ENCODE results near the gene ERGIC2.
A peak's percentile ranks its signal among the peaks of the same experiment; 100 is the strongest.

ERGIC2 gene

DNA sequence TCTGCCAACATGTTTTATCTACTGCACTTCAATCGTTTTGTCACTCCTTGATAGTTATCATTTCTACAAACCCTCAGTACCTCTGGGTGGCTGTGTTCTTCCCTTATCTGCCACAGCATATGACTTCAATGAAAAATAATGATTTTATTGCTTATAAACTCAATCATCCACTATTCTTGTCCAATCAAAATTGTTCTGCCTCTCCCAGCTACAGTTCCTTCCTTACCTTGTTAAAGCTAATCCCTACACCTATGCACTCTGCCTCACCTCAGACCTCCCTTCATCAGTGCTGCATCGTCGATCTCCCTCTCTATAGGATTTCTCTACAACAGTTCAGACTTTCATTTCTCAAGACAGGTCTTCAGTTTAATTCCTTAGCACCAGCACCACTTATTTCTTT, 58.8 kb downstream of the ERGIC2 start:
- no peak for DNase-seq (ENCODE audit: extremely low read depth, insufficient read length)
- H3K36me3 ChIP-seq (ENCODE audit: control insufficient read depth, insufficient read depth, low read length) = no peaks in the 10 kb centered on the region
- TF ChIP-seq CTCF (IDR thresholded peaks at IDR 0.05; ENCODE audit: insufficient read depth, low read length, poor library complexity, severe bottlenecking) = no peak

DNA sequence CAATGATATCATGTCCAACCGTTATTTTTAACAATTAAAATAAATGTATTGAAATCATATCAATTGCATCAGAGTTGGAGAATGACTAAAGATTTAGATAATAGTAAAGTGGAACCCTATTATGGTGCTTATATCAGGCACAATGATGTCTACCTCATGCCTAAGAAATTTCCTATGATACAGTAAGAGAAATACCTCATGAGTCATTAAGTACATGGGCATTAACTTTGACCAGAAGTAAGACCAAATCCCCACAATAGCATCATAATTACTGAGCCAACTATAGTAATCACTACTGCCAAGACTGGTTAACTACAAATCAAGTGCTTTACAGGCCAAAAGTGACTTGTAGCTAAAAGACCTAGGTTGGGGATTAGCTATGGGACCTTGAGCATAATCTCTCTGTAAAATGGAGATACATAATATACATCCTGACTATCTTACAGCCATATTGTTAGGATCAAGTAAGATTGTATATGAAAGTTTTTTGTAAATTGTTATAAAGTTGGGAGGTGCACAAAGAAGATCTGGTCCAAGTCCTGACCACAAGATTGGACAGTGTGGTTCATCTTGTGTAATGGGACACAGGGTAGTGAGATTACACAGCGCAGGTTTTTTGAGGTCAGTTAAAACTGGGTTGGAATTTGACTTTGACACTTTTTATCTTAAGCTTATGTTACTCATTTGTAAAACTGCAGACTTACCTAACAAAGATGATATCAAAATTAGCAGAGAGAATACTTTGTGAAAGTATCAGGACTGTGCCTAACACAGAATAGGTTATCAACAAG, 60.5 kb downstream of the ERGIC2 start:
- Histone ChIP-seq H3K27me3 (replicated peaks; ENCODE audit: control insufficient read depth, insufficient read depth, low read length) (no peaks in the 10 kb centered on the region), H3K36me3 (ENCODE audit: control insufficient read depth, insufficient read depth, low read length) (no peaks in the 10 kb centered on the region), H3K4me3 (replicated peaks; ENCODE audit: low read depth, low read length) (no peak overlapping the region)
- no peak for DNase-seq (ENCODE audit: extremely low read depth, insufficient read length)
- no peak for TF ChIP-seq CTCF (IDR thresholded peaks at IDR 0.05; ENCODE audit: insufficient read depth, low read length, poor library complexity, severe bottlenecking)

More for the DNA sequence above, 58.8 kb downstream of the ERGIC2 start:
- Histone ChIP-seq H3K27me3 (replicated peaks; ENCODE audit: control insufficient read depth, insufficient read depth, low read length) (no peaks in the 10 kb centered on the region), H3K4me3 (replicated peaks; ENCODE audit: low read depth, low read length) (no peak overlapping the region)

DNA sequence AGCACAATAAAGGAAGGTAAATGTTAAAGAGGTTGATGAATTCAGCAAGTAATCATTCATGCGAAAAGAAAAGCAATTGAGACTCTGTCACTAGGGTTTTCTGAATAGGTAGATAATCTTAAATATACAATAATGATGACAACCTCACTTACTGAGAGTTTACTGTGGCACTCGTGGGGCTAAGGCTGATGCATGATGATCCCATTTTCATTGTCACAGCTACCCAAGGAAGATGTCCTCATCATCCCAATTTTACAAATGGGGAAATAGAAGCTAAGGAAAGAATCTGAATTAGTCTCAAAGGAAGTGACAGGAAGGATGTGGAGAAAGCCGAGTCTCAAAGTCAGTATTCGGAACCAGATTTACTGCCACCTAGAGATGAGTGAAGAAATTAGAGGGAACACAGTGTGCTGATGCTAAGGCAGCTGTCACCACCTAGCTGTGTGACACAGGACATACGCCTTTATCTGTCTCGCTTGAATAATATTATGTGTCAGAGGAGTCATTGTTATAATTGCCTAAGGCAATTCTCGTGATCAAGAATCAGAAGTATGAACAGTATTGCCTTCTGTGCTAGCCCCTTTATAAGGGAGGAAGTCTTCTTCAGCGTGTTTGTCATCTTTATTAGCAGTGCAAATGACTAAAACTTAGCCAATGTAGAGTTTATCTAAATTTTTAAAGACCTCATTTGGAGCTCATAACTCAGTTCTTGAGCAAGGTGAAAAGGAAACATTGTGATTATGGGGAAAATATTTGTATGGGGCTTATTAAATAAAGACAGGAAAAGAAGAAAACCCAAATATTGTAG, 63.2 kb downstream of the ERGIC2 start:
- H3K27me3 ChIP-seq (replicated peaks; ENCODE audit: control insufficient read depth, insufficient read depth, low read length) = no peaks in the 10 kb centered on the region
- DNase-seq (ENCODE audit: extremely low read depth, insufficient read length) = no peak
- H3K4me3 ChIP-seq (replicated peaks; ENCODE audit: low read depth, low read length) = no peak overlapping the region
- no peaks in the 10 kb centered on the region for H3K36me3 ChIP-seq (ENCODE audit: control insufficient read depth, insufficient read depth, low read length)
- peak; percentile 82 for TF ChIP-seq CTCF (IDR thresholded peaks at IDR 0.05; ENCODE audit: insufficient read depth, low read length, poor library complexity, severe bottlenecking)

DNA sequence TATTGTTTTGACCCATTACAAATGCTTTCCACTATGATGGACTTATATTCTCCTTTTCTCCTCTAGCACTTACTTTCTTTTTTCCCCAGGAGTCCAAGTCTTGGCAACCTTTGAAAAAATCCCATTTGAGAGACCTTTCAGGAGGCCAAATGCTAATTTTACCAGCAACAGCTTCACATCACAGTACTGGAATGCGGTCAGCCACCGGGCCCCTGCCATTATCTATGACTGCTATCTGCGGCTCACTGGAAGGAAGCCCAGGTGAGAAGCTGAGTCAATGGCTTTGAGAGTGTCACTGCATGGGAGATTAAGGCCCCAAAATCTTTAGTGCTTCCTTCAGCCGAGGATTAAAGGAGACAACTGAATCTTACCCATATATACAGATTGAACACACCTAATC, 64.2 kb downstream of the ERGIC2 start:
- no peaks in the 10 kb centered on the region for H3K27me3 ChIP-seq (replicated peaks; ENCODE audit: control insufficient read depth, insufficient read depth, low read length)
- TF ChIP-seq CTCF (IDR thresholded peaks at IDR 0.05; ENCODE audit: insufficient read depth, low read length, poor library complexity, severe bottlenecking) = no peak
- DNase-seq (ENCODE audit: extremely low read depth, insufficient read length) = no peak
- H3K4me3 ChIP-seq (replicated peaks; ENCODE audit: low read depth, low read length) = no peak overlapping the region
- H3K36me3 ChIP-seq (ENCODE audit: control insufficient read depth, insufficient read depth, low read length) = no peaks in the 10 kb centered on the region

DNA sequence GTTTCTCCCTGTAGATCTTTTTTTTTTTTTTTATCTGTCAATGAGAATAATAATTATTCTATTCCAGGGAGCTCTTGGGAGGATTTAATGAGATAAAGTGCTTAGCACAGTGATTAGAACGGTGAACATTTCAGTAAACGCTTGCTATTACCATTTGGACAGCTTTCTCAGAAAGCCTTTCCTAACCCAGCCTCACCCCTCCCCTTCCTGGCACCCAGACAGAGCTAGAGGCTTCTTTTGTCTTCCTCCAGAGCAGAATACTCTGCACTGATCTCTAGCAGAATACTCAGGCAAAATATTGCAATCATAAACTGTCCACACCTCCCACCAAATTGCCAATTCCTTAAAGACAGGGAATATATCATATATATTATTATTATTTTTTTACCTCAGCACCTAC, 66.6 kb downstream of the ERGIC2 start:
- H3K27me3 ChIP-seq (replicated peaks; ENCODE audit: control insufficient read depth, insufficient read depth, low read length) = no peaks in the 10 kb centered on the region
- DNase-seq (ENCODE audit: extremely low read depth, insufficient read length) = no peak
- H3K4me3 ChIP-seq (replicated peaks; ENCODE audit: low read depth, low read length) = no peak overlapping the region
- TF ChIP-seq CTCF (IDR thresholded peaks at IDR 0.05; ENCODE audit: insufficient read depth, low read length, poor library complexity, severe bottlenecking) = no peak
- H3K36me3 ChIP-seq (ENCODE audit: control insufficient read depth, insufficient read depth, low read length) = no peaks in the 10 kb centered on the region
